HL-60 (cell line): Measurements from ENCODE around the gene UBE2QL1.

Source experiments
- CTCF ChIP-seq: IDR thresholded peaks from one replicate; pipeline ENCODE4 v1.5.1; 2011; ENCODE audit warnings: low read length, control low read depth, inconsistent platforms; ENCODE audit not compliant: insufficient read depth
- GABPA ChIP-seq: IDR thresholded peaks from 2 replicates; pipeline ENCODE4 v1.6.1; 2012; ENCODE audit warnings: low read depth
- POLR2AphosphoS5 ChIP-seq: IDR thresholded peaks from 2 replicates; pipeline ENCODE4 v1.6.1; 2012; ENCODE audit warnings: low read depth
- REST ChIP-seq: IDR thresholded peaks from 2 replicates; pipeline ENCODE4 v1.6.1; 2012; ENCODE audit warnings: low read depth; ENCODE audit not compliant: insufficient replicate concordance

GRCh38 chr5:6483880-6484382, 35.3 kb downstream of the UBE2QL1 start:
- no peak for TF ChIP-seq CTCF
- no peak for TF ChIP-seq POLR2AphosphoS5
- no peak for TF ChIP-seq REST
- no peak for TF ChIP-seq GABPA
